Measurements from ENCODE around the gene HFM1. TPM values are rescaled to one million over a fixed set of nuclear protein-coding genes. Genes with fewer than 3 reads are reported as not detected.
"Not testable (repeated sequence)": the region's sequence is repeated elsewhere in the genome, so short reads cannot be mapped to it uniquely, and the experiment has no call there.

HFM1 gene
- 0.35 TPM for total RNA-seq

- peak; percentile 96 for ATAC-seq
Observed at GRCh38 chr1:91404151-91405012, at the start of gene HFM1. HFM1 (minus strand) TSS chr1:91404837; CDS start chr1:91401082, 3,755 bp downstream.

GRCh38 chr1:91454136-91454535 lies 49.5 kb upstream of the HFM1 start:
- no peak for ATAC-seq
- DNase-seq (ENCODE audit: low spot score), result no peak

More at GRCh38 chr1:91404151-91405012, at the start of gene HFM1:
- peak; percentile 57 for DNase-seq (ENCODE audit: low spot score)

- DNase-seq (ENCODE audit: low spot score), result no peak
- ATAC-seq, result no peak
Observed at GRCh38 chr1:91450260-91450659, 45.6 kb upstream of the HFM1 start.

- not testable (repeated sequence) for ATAC-seq; DNase-seq (ENCODE audit: low spot score)
Observed at GRCh38 chr1:91447782-91448181, 43.1 kb upstream of the HFM1 start.

- DNase-seq (ENCODE audit: low spot score); ATAC-seq: not testable (repeated sequence)
Observed at GRCh38 chr1:91441980-91442379, 37.3 kb upstream of the HFM1 start.

GRCh38 chr1:91440847-91441246 lies 36.2 kb upstream of the HFM1 start:
- DNase-seq (ENCODE audit: low spot score), result no peak
- no peak for ATAC-seq

GRCh38 chr1:91439016-91439415 lies 34.4 kb upstream of the HFM1 start:
- no peak for ATAC-seq
- no peak for DNase-seq (ENCODE audit: low spot score)

GRCh38 chr1:91428182-91428798 lies 23.7 kb upstream of the HFM1 start:
- no peak for DNase-seq (ENCODE audit: low spot score)

GRCh38 chr1:91427741-91428140 lies 23.1 kb upstream of the HFM1 start:
- no peak for ATAC-seq
- DNase-seq (ENCODE audit: low spot score), result no peak

More at GRCh38 chr1:91428182-91428798, 23.7 kb upstream of the HFM1 start:
- ATAC-seq, result no peak

GRCh38 chr1:91422523-91422922 lies 17.9 kb upstream of the HFM1 start:
- DNase-seq (ENCODE audit: low spot score); ATAC-seq: not testable (repeated sequence)

- DNase-seq (ENCODE audit: low spot score) (no peak), ATAC-seq (no peak)
Observed at GRCh38 chr1:91412371-91412770, 7.7 kb upstream of the HFM1 start.

- ATAC-seq, result no peak
- no peak for DNase-seq (ENCODE audit: low spot score)
Observed at GRCh38 chr1:91406773-91407389, 2.2 kb upstream of the HFM1 start.

- DNase-seq (ENCODE audit: low spot score), result no peak
- peak; percentile 56 for ATAC-seq
Observed at GRCh38 chr1:91402023-91402422, 2.6 kb downstream of the HFM1 start.

GRCh38 chr1:91400133-91400725 lies 4.4 kb downstream of the HFM1 start:
- no peak for ATAC-seq

GRCh38 chr1:91398291-91398690 lies 6.3 kb downstream of the HFM1 start:
- DNase-seq (ENCODE audit: low spot score), result no peak
- ATAC-seq, result no peak

More at GRCh38 chr1:91400133-91400725, 4.4 kb downstream of the HFM1 start:
- DNase-seq (ENCODE audit: low spot score), result no peak

GRCh38 chr1:91397605-91398004 lies 7.0 kb downstream of the HFM1 start:
- no peak for ATAC-seq
- DNase-seq (ENCODE audit: low spot score), result no peak

- DNase-seq (ENCODE audit: low spot score) (no peak), ATAC-seq (no peak)
Observed at GRCh38 chr1:91393042-91393441, 11.6 kb downstream of the HFM1 start.

GRCh38 chr1:91386109-91386508 lies 18.5 kb downstream of the HFM1 start:
- DNase-seq (ENCODE audit: low spot score), result no peak
- ATAC-seq, result no peak

GRCh38 chr1:91383456-91383855 lies 21.2 kb downstream of the HFM1 start:
- ATAC-seq (no peak), DNase-seq (ENCODE audit: low spot score) (no peak)

GRCh38 chr1:91381844-91382243 lies 22.8 kb downstream of the HFM1 start:
- DNase-seq (ENCODE audit: low spot score) (no peak), ATAC-seq (no peak)

GRCh38 chr1:91374086-91374485 lies 30.6 kb downstream of the HFM1 start:
- ATAC-seq (no peak), DNase-seq (ENCODE audit: low spot score) (no peak)

Measured in left lobe of liver (tissue), 2 donors.